ENCODE data around the gene KLK3.

DNA sequence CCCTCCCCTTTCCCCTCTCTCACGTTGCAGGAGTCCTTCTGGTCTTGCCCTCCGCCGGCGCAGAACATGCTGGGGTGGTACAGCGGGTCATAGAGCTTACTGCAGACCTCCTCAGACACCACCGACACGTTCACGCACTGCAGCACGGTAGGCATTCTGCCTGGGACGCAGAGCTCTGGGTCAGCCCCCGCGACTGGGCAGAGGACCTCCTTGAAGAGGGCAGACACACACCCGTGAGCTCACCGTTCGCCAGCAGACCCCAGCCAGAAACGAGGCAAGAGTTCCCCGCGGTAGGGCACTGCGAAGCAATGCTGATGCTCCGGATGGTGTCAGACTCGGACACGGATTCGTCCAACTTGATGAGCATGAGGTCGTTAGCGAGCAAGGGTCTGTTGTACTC lies 53.6 kb downstream of the KLK3 start:
- TF ChIP-seq, protein P1, sequence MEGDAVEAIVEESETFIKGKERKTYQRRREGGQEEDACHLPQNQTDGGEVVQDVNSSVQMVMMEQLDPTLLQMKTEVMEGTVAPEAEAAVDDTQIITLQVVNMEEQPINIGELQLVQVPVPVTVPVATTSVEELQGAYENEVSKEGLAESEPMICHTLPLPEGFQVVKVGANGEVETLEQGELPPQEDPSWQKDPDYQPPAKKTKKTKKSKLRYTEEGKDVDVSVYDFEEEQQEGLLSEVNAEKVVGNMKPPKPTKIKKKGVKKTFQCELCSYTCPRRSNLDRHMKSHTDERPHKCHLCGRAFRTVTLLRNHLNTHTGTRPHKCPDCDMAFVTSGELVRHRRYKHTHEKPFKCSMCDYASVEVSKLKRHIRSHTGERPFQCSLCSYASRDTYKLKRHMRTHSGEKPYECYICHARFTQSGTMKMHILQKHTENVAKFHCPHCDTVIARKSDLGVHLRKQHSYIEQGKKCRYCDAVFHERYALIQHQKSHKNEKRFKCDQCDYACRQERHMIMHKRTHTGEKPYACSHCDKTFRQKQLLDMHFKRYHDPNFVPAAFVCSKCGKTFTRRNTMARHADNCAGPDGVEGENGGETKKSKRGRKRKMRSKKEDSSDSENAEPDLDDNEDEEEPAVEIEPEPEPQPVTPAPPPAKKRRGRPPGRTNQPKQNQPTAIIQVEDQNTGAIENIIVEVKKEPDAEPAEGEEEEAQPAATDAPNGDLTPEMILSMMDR (IDR thresholded peaks at IDR 0.05), result no peak
- no peak for TF ChIP-seq POLR2A (IDR thresholded peaks at IDR 0.05)
